Fibroblast of the conjunctiva (primary cell): ENCODE results near the gene MYL6B.
"Not testable (repeated sequence)": the region's sequence is repeated elsewhere in the genome, so short reads cannot be mapped to it uniquely, and the experiment has no call there.

ENCODE experiments used
- DNase-seq: peaks from one replicate; pipeline ENCODE4 v3.0.0-alpha.2; 2010; ENCODE audit warnings: low read depth

MYL6B gene

GRCh38 chr12:56153678-56154065 is 1.3 kb downstream of the MYL6B start:
- DNase-seq: no peak

GRCh38 chr12:56154246-56154771 is 1.9 kb downstream of the MYL6B start:
- no peak for DNase-seq

GRCh38 chr12:56154818-56155217 is 2.4 kb downstream of the MYL6B start:
- no peak for DNase-seq

GRCh38 chr12:56155256-56155845 is 3.0 kb downstream of the MYL6B start:
- DNase-seq: no peak

- DNase-seq: not testable (repeated sequence)
These were observed 4.2 kb downstream of the MYL6B start for GRCh38 chr12:56156464-56157200.

GRCh38 chr12:56157201-56158028 is 5.0 kb downstream of the MYL6B start:
- DNase-seq: peak; percentile 73

GRCh38 chr12:56158029-56158925 is 5.9 kb downstream of the MYL6B start, which contains the start of gene MYL6:
MYL6 (plus strand) TSS chr12:56158359; CDS start chr12:56158402, 43 bp downstream.
- peak; percentile 99 for DNase-seq

- DNase-seq: peak; percentile 81
These were observed 6.6 kb downstream of the MYL6B start for GRCh38 chr12:56158926-56159461.

- no peak for DNase-seq
These were observed 7.2 kb downstream of the MYL6B start for GRCh38 chr12:56159482-56160192.

GRCh38 chr12:56160193-56160763 is 7.9 kb downstream of the MYL6B start:
- no peak for DNase-seq

- DNase-seq: no peak
These were observed 8.7 kb downstream of the MYL6B start for GRCh38 chr12:56160894-56161689.

GRCh38 chr12:56161690-56162351 is 9.4 kb downstream of the MYL6B start:
- no peak for DNase-seq

- DNase-seq: no peak
These were observed 10.3 kb downstream of the MYL6B start for GRCh38 chr12:56162468-56163290.

- DNase-seq: no peak
These were observed 11.4 kb downstream of the MYL6B start for GRCh38 chr12:56163533-56164344.

GRCh38 chr12:56164345-56164729 is 11.9 kb downstream of the MYL6B start:
- DNase-seq: no peak

GRCh38 chr12:56165369-56165768 is 13.0 kb downstream of the MYL6B start:
- DNase-seq: no peak

- no peak for DNase-seq
These were observed 16.9 kb downstream of the MYL6B start for GRCh38 chr12:56169229-56169759.
